OCI-LY1 (cell line): ENCODE data around the gene GPR149.

ENCODE experiments used
- H2AFZ ChIP-seq: fragments of 200-600 bp; sonication (generic), shearing (Covaris generic); 2 replicates; pipeline ENCODE4 v1.6.0; 2014; ENCODE audit warnings: antibody characterized with exemption, mild to moderate bottlenecking, low read length
- H3F3A ChIP-seq: fragments of 200-600 bp; sonication (generic), shearing (Covaris generic); 2 replicates; pipeline ENCODE4 v1.6.0; 2014; ENCODE audit warnings: mild to moderate bottlenecking, antibody characterized with exemption, low read length, moderate library complexity; ENCODE audit not compliant: insufficient read depth
- H3K27ac ChIP-seq: fragments of 200-600 bp; sonication (generic); 2 replicates; pipeline ENCODE4 v1.5.1; 2014; ENCODE audit warnings: low read length, mixed run types, mild to moderate bottlenecking, low read depth; ENCODE audit not compliant: poor library complexity, severe bottlenecking
- H3K27me3 ChIP-seq: fragments of 200-600 bp; sonication (generic); 2 replicates; pipeline ENCODE4 v1.6.0; 2014; ENCODE audit warnings: antibody characterized with exemption, mild to moderate bottlenecking, low read length, moderate library complexity; ENCODE audit not compliant: insufficient read depth
- H3K36me3 ChIP-seq: fragments of 200-600 bp; sonication (generic); 2 replicates; pipeline ENCODE4 v1.6.1; 2014; ENCODE audit warnings: mild to moderate bottlenecking, antibody characterized with exemption, low read length, moderate library complexity, mixed read lengths; ENCODE audit not compliant: insufficient read depth
- H3K4me1 ChIP-seq: fragments of 200-600 bp; sonication (generic); 2 replicates; pipeline ENCODE4 v1.5.1; 2014; ENCODE audit warnings: mild to moderate bottlenecking, low read length, moderate library complexity; ENCODE audit not compliant: insufficient read depth, severe bottlenecking
- H3K4me2 ChIP-seq: fragments of 200-600 bp; sonication (generic), shearing (Covaris generic); 2 replicates; pipeline ENCODE4 v1.6.1; 2014; ENCODE audit warnings: low read length
- H3K4me3 ChIP-seq: fragments of 200-600 bp; sonication (generic); 2 replicates; pipeline ENCODE4 v1.5.1; 2014; ENCODE audit warnings: low read length, low read depth, mild to moderate bottlenecking, mixed read lengths; ENCODE audit not compliant: poor library complexity, severe bottlenecking
- H3K79me2 ChIP-seq: fragments of 200-600 bp; shearing (Covaris generic); 2 replicates; pipeline ENCODE4 v1.6.1; 2016; ENCODE audit warnings: mixed run types, low read length, mixed read lengths; ENCODE audit not compliant: insufficient read depth
- H3K9ac ChIP-seq: fragments of 200-600 bp; sonication (generic), shearing (Covaris generic); 2 replicates; pipeline ENCODE4 v1.6.1; 2014; ENCODE audit warnings: mild to moderate bottlenecking, low read length, mixed read lengths
- H3K9me2 ChIP-seq: fragments of 200-600 bp; sonication (generic), shearing (Covaris generic); 2 replicates; pipeline ENCODE4 v1.6.1; 2014; ENCODE audit warnings: low read depth, mild to moderate bottlenecking, low read length, mixed read lengths
- H3K9me3 ChIP-seq: fragments of 200-600 bp; shearing (Covaris generic); 2 replicates; pipeline ENCODE4 v1.6.1; 2014; ENCODE audit warnings: low read length, mixed read lengths
- H4K20me1 ChIP-seq: fragments of 200-600 bp; sonication (generic), shearing (Covaris generic); 2 replicates; pipeline ENCODE4 v1.6.0; 2016; ENCODE audit warnings: mild to moderate bottlenecking, low read length; ENCODE audit not compliant: insufficient read depth
- CTCF ChIP-seq: fragments of 200-600 bp; sonication (generic), shearing (Covaris generic); IDR thresholded peaks from 2 replicates; pipeline ENCODE4 v1.5.1; 2017; ENCODE audit warnings: mild to moderate bottlenecking, antibody characterized with exemption, low read length, moderate library complexity, mixed read lengths
- EZH2 ChIP-seq: fragments of 200-600 bp; sonication (generic), shearing (Covaris generic); IDR thresholded peaks from 2 replicates; pipeline ENCODE4 v1.8.0; 2017; ENCODE audit warnings: borderline replicate concordance, mixed run types, mild to moderate bottlenecking, antibody characterized with exemption, low read length, moderate library complexity, mixed read lengths

GPR149 gene

DNA sequence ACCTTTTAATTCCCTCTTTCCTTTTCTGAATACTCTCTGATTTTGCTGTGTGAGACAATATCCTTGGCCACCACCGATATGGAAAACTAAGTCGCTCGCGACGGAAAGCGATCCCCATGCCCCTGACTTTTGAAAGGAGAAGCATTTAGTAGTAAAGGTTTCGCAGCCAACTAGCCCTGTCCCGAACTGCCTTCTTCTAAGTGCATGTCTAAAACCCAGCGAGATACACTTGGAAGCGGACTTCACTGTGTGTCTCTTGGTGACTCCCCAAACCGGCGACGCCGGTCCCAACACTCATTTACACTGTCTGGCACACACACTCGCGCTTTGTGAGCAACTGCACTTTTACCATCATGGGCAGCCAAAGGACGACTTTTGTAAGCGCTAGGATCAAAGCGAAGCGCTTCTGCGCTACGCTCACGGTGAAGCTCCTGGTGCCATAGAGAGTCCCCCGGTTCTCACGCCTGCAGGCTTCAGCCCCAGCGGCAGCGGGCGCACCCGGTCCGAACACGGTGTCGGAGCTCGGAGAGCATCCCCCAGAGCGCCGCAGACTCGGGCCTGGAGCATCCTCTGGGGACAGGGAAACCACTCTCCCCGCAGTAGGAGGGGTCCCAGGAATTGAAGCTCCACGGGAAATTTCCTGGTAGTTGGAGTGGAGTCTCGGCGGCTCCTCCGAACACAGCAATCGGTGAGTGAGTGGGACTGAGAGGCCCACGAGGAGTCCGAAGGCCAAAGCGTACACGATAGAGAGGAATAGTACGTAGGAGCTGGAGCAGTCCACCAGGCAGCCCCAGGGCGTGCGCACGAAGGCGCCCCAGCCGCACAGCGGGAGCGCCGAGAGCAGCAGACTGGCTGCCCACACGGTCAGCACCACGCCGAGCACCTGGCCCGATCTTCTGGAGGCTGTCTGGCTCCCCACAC, 1.4 kb downstream of the GPR149 start:
- Histone ChIP-seq H4K20me1 (no peaks in the 10 kb centered on the region), H3F3A (no peaks in the 10 kb centered on the region), H3K9me2 (no peaks in the 10 kb centered on the region), H3K4me2 (no peak overlapping the region), H3K36me3 (no peaks in the 10 kb centered on the region), H2AFZ (no peak overlapping the region), H3K27ac (no peak overlapping the region), H3K27me3 (no peaks in the 10 kb centered on the region), H3K9me3 (no peaks in the 10 kb centered on the region), H3K79me2 (no peaks in the 10 kb centered on the region), H3K4me3 (no peak overlapping the region), H3K9ac (no peak overlapping the region), H3K4me1 (no peaks in the 10 kb centered on the region)
- TF ChIP-seq EZH2 (no peak), CTCF (no peak)

- no peaks in the 10 kb centered on the region for H3K36me3 ChIP-seq
- no peaks in the 10 kb centered on the region for H3K27me3 ChIP-seq
- H3K9me3 ChIP-seq, result no peaks in the 10 kb centered on the region
- no peak overlapping the region for H3K27ac ChIP-seq
- no peak overlapping the region for H3K4me2 ChIP-seq
- TF ChIP-seq CTCF, result no peak
- TF ChIP-seq EZH2, result no peak
- no peaks in the 10 kb centered on the region for H3K9me2 ChIP-seq
- no peak overlapping the region for H3K9ac ChIP-seq
- H4K20me1 ChIP-seq, result no peaks in the 10 kb centered on the region
- no peaks in the 10 kb centered on the region for H3K4me1 ChIP-seq
- no peak overlapping the region for H3K4me3 ChIP-seq
- H3F3A ChIP-seq, result no peaks in the 10 kb centered on the region
- H3K79me2 ChIP-seq, result no peaks in the 10 kb centered on the region
- no peak overlapping the region for H2AFZ ChIP-seq
Measured at GRCh38 chr3:154427685-154428285, 2.2 kb downstream of the GPR149 start.

DNA sequence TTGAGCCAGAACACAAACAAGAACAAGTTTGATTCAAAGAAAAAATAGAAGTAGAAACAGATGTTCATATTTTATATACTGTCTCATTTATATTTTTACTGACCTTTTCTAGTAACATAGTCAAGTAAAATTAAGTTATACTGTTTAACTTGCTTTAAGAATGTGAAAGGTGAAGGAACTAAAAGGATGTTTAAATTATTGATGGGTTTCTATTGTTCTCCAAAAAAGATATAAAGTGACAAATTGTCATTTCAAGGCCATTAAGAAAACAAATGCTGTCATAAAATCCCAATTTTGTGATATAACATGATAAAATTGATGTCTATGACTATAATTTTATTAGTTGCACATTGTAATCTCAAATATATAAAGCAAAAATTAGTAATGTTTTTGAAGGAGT, 7.3 kb downstream of the GPR149 start:
- Histone ChIP-seq H3K4me2 (no peak overlapping the region), H3K4me1 (no peaks in the 10 kb centered on the region), H3K79me2 (no peaks in the 10 kb centered on the region), H3K9me3 (no peaks in the 10 kb centered on the region), H3K9ac (no peak overlapping the region), H3K36me3 (no peaks in the 10 kb centered on the region), H2AFZ (no peak overlapping the region), H3K4me3 (no peak overlapping the region), H3K27ac (no peak overlapping the region), H4K20me1 (no peaks in the 10 kb centered on the region), H3F3A (no peaks in the 10 kb centered on the region), H3K9me2 (no peaks in the 10 kb centered on the region), H3K27me3 (no peaks in the 10 kb centered on the region)
- no peak for TF ChIP-seq CTCF
- no peak for TF ChIP-seq EZH2
